K562 (cell line): ENCODE measurements around the gene SDE2. TPM values are rescaled to one million over a fixed set of nuclear protein-coding genes. Genes with fewer than 3 reads are reported as not detected.
A peak's percentile ranks its signal among the peaks of the same experiment; 100 is the strongest.

ENCODE experiments used
- ATAC-seq: fragments of 200-7000 bp; cut with Tn5 transposase; 3 replicates; pipeline ENCODE4 v1.9.1; 2020; ENCODE audit warnings: moderate library complexity
- BruUV-seq: library from RNA; stranded (reverse); fragments of 400-500 nt; replicated peaks from 2 replicates; lab custom pipeline; 2021; lab: Mats Ljungman, UMichigan
- CTCF ChIA-PET: fragments of 300-600 bp; formaldehyde crosslinking; extraction: SDS; loops from one replicate; lab custom pipeline; 2021; ENCODE audit warnings: low intra/inter-chr PET ratio; lab: Yijun Ruan, JAX
- POLR2A ChIA-PET: fragments of 300-600, 350-650 bp; sonication (Branson Sonifier 250); formaldehyde crosslinking; extraction: SDS; loops from one replicate; lab custom pipeline; 2021; ENCODE audit warnings: antibody characterized with exemption, inconsistent platforms; lab: Yijun Ruan, JAX
- DNase-seq, 4 experiments: peaks; one replicate each; pipeline versions ENCODE4 v3.0.0 to v3.0.0-alpha.2; 2011 to 2018; ENCODE audit warnings: low spot score in 3 of 4, mixed read lengths in 3 of 4; ENCODE audit errors: extremely low read depth in 1 of 4
- FAIRE-seq: peaks from 2 replicates; lab custom pipeline; 2011; peaks lifted over from hg19 to GRCh38; lab: Jason Lieb, UNC
- H2AFZ ChIP-seq: 2 replicates; pipeline ENCODE4 v1.6.0; 2011; ENCODE audit warnings: low read depth, low read length, control low read depth, inconsistent platforms
- H3K27ac ChIP-seq: fragments of 200-600 bp; 3 replicates; pipeline ENCODE4 v1.8.0; 2011; ENCODE audit warnings: low read depth, mild to moderate bottlenecking, control low read depth, inconsistent platforms, low read length, moderate library complexity, mixed read lengths; ENCODE audit errors: extremely low read depth
- H3K27me3 ChIP-seq, 2 experiments: fragments of 300-600 bp in 1 of 2; 2 replicates in 1 of 2; 3 replicates in 1 of 2; pipeline versions ENCODE4 v1.6.0 to v1.8.0; 2011; ENCODE audit warnings: inconsistent platforms in 2 of 2, low read length in 2 of 2, mild to moderate bottlenecking in 1 of 2, mixed read lengths in 1 of 2, moderate library complexity in 1 of 2; ENCODE audit not compliant: control insufficient read depth in 2 of 2, insufficient read depth in 2 of 2
- H3K36me3 ChIP-seq: fragments of 300-600 bp; 3 replicates; pipeline ENCODE4 v1.8.0; 2011; ENCODE audit warnings: mild to moderate bottlenecking, low read length, inconsistent platforms; ENCODE audit not compliant: control insufficient read depth, insufficient read depth
- H3K4me1 ChIP-seq, 2 experiments: fragments of 200-600 bp in 1 of 2; replicated peaks in 1 of 2; 2 replicates in 1 of 2; 3 replicates in 1 of 2; pipeline versions ENCODE4 v1.5.1 to v1.8.0; 2011; ENCODE audit warnings: inconsistent platforms in 2 of 2, low read length in 2 of 2, mild to moderate bottlenecking in 1 of 2, mixed read lengths in 1 of 2, moderate library complexity in 1 of 2; ENCODE audit not compliant: control insufficient read depth in 2 of 2, insufficient read depth in 2 of 2
- H3K4me2 ChIP-seq: 2 replicates; pipeline ENCODE4 v1.6.1; 2011; ENCODE audit warnings: low read length, control low read depth, inconsistent platforms, mixed read lengths; ENCODE audit not compliant: insufficient read depth
- H3K4me3 ChIP-seq: fragments of 200-600 bp; sonication (generic), shearing (Covaris generic); 2 replicates; pipeline ENCODE4 v1.5.1; 2016; ENCODE audit warnings: control low read depth, inconsistent platforms
- H3K79me2 ChIP-seq: fragments of 200-600 bp; 3 replicates; pipeline ENCODE4 v1.8.0; 2011; ENCODE audit warnings: low read length, inconsistent platforms; ENCODE audit not compliant: control insufficient read depth, insufficient read depth
- H3K9ac ChIP-seq, 2 experiments: 2 replicates each; pipeline versions ENCODE4 v1.6.0 to v1.6.1; 2011; ENCODE audit warnings: low read depth in 2 of 2, low read length in 2 of 2, control low read depth in 1 of 2, inconsistent platforms in 1 of 2, mild to moderate bottlenecking in 1 of 2, mixed read lengths in 1 of 2; ENCODE audit not compliant: insufficient read depth in 1 of 2
- H3K9me1 ChIP-seq: one replicate; pipeline ENCODE4 v1.6.0; 2011; ENCODE audit warnings: inconsistent platforms, mild to moderate bottlenecking, low read length, moderate library complexity; ENCODE audit not compliant: control insufficient read depth, insufficient read depth
- H3K9me3 ChIP-seq: replicated peaks from 2 replicates; pipeline ENCODE4 v1.5.1; 2011; ENCODE audit warnings: low read depth, low read length, inconsistent platforms; ENCODE audit not compliant: control insufficient read depth, insufficient read depth
- H4K20me1 ChIP-seq: replicated peaks from 2 replicates; pipeline ENCODE4 v1.6.1; 2011; ENCODE audit warnings: low read length, inconsistent platforms, mixed read lengths; ENCODE audit not compliant: control insufficient read depth, insufficient read depth
- ELK3 ChIP-seq: fragments of 450-650 bp; formaldehyde crosslinking; IDR thresholded peaks from 2 replicates; pipeline ENCODE4 v1.4.0; 2020; ENCODE audit warnings: mild to moderate bottlenecking
- KAT8 ChIP-seq: fragments of 450-650 bp; IDR thresholded peaks from 2 replicates; pipeline ENCODE4 v1.6.1; 2016; ENCODE audit warnings: low read depth, mild to moderate bottlenecking
- MBD2 ChIP-seq: sonication (generic); IDR thresholded peaks from 2 replicates; pipeline ENCODE4 v1.6.1; 2016; ENCODE audit warnings: low read depth, borderline replicate concordance
- MGA ChIP-seq: fragments of 450-650 bp; IDR thresholded peaks from 2 replicates; pipeline ENCODE4 v1.6.1; 2016; ENCODE audit warnings: mild to moderate bottlenecking, moderate library complexity
- PCBP1 ChIP-seq: fragments of 200-400 bp; formaldehyde crosslinking; IDR thresholded peaks from 2 replicates; pipeline ENCODE4 v1.6.1; 2018; ENCODE audit warnings: mild to moderate bottlenecking, low read depth, low read length; ENCODE audit not compliant: poor library complexity, severe bottlenecking
- RUNX1 ChIP-seq: sonication (generic); IDR thresholded peaks from 2 replicates; pipeline ENCODE4 v1.6.1; 2016; ENCODE audit warnings: antibody characterized with exemption, low read depth
- SMAD2 ChIP-seq: fragments of 150-350 bp; IDR thresholded peaks from 2 replicates; pipeline ENCODE4 v1.6.1; 2014; ENCODE audit warnings: low read depth, mild to moderate bottlenecking, low read length
- ZNF165 ChIP-seq: fragments of 250-450 bp; sonication (Bioruptor Pico); IDR thresholded peaks from 2 replicates; pipeline ENCODE4 v1.4.0; 2020; ENCODE audit warnings: borderline replicate concordance
- ZNF75A ChIP-seq: fragments of 450-650 bp; formaldehyde crosslinking; IDR thresholded peaks from 2 replicates; pipeline ENCODE4 v1.4.0; 2020; ENCODE audit warnings: mild to moderate bottlenecking
- WGBS: fragments of 100-300 bp; shearing (Covaris generic); methylation state at CpG from one replicate; pipeline ENCODE4 v1.1.6; 2016; ENCODE audit warnings: low coverage, mixed read lengths; ENCODE audit not compliant: insufficient coverage; ENCODE audit errors: missing lambda C conversion rate; 5-methylcytosine and 5-hydroxymethylcytosine counted together
- in situ Hi-C: fragments of 300-500 bp; cut with MboI; formaldehyde crosslinking; loops from 4 replicates; pipeline ENCODE4 v1.15.0; 2018; ENCODE audit warnings: inconsistent platforms, mixed read lengths
- intact Hi-C: fragments of 100-400 bp; cut with micrococcal nuclease; formaldehyde crosslinking; loops from 2 replicates; pipeline ENCODE4 v1.14.2; 2022
- polyA plus RNA-seq, 8 experiments: library from polyadenylated mRNA; depleted of rRNA in 4 of 8; stranded (reverse) in 5 of 8; unstranded in 3 of 8; fragments of >200 nt; fragmentation: Nextera tagmentation in 2 of 8; fragmentation: Illumina TruSeq in 1 of 8; extraction: Ambion mirVana in 2 of 8; extraction: Trizol in 1 of 8; gene quantifications; 2 replicates each; pipeline versions ENCODE4 v1.2.1 to v1.2.3, GENCODE V29; 2011 to 2014; ENCODE audit warnings: inconsistent platforms in 1 of 8, missing spikeins in 1 of 8
- total RNA-seq, 7 experiments: library from RNA; depleted of rRNA in 6 of 7; stranded (reverse); fragments of >200 nt in 6 of 7; fragmentation: Illumina TruSeq in 2 of 7; extraction: Trizol in 2 of 7; gene quantifications; 2 replicates each; pipeline versions ENCODE4 v1.2.1 to v1.2.3, GENCODE V29; 2011 to 2021; ENCODE audit warnings: low replicate concordance in 1 of 7
- TF ChIP-seq, protein P1 (sequence below): fragments of 250-450 bp; sonication (Bioruptor Pico); IDR thresholded peaks from 2 replicates; pipeline ENCODE4 v1.6.1; 2021; ENCODE audit warnings: mild to moderate bottlenecking

Gene SDE2
- total and polyA plus RNA-seq, 9 of the 15 experiments (the other 6 are each of a cell fraction or from before 2014, with no cell fraction given) = 14.3 to 62.3 (median 46.0) TPM

GRCh38 chr1:226035915-226036314, 36.8 kb upstream of the SDE2 start:
- in situ Hi-C loops = no loop called here
- Histone ChIP-seq H3K36me3 (no peaks in the 10 kb centered on the region), H3K27me3 (no peaks in the 10 kb centered on the region), H3K4me3 (no peak overlapping the region), H3K4me1 (peaks cover 4 to 13% of the 10 kb centered on the region in 2 experiments), H3K4me2 (no peak overlapping the region), H2AFZ (peak overlapping the region; percentile 60), H4K20me1 (no peaks in the 10 kb centered on the region), H3K79me2 (no peaks in the 10 kb centered on the region), H3K27ac (no peak overlapping the region), H3K9me1 (no peaks in the 10 kb centered on the region), H3K9ac (no peak overlapping the region), H3K9me3 (no peaks in the 10 kb centered on the region)
- ChIA-PET POLR2A (interaction anchor here (0.7 kb wide), 1 partner anchor 467 kb away, joined by 3 read pairs; no protein-coding TSS in a partner anchor), CTCF (no interaction called here)
- ATAC-seq (no peak), FAIRE-seq (no peak), DNase-seq (no peak)
- no TSS peak for BruUV-seq
- WGBS = 80% methylated on average over 5 of the region's 5 CpGs
- intact Hi-C loops = no loop called here
- TF ChIP-seq MGA (no peak), MBD2 (no peak), ZNF75A (no peak), PCBP1 (no peak), KAT8 (no peak), ZNF165 (no peak), RUNX1 (no peak), ELK3 (no peak), SMAD2 (no peak)
- TF ChIP-seq, protein P1, sequence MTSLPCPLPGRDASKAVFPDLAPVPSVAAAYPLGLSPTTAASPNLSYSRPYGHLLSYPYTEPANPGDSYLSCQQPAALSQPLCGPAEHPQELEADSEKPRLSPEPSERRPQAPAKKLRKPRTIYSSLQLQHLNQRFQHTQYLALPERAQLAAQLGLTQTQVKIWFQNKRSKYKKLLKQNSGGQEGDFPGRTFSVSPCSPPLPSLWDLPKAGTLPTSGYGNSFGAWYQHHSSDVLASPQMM (CRISPR knock-in tag) = no peak
